Hepatocyte (in vitro differentiated cells): ENCODE results near the gene SPPL2C. TPM values are rescaled to one million over a fixed set of nuclear protein-coding genes. Genes with fewer than 3 reads are reported as not detected.

Experiments used
- DNase-seq: peaks from one replicate; pipeline ENCODE4 v3.0.0-alpha.2; 2016; ENCODE audit warnings: low spot score
- H2AFZ ChIP-seq: fragments of 200-600 bp; sonication (generic); 2 replicates; pipeline ENCODE4 v1.6.0; 2016; ENCODE audit warnings: antibody characterized with exemption, mild to moderate bottlenecking
- H3K27ac ChIP-seq: fragments of 200-600 bp; sonication (generic); 2 replicates; pipeline ENCODE4 v1.5.1; 2016; ENCODE audit warnings: mild to moderate bottlenecking
- H3K27me3 ChIP-seq: fragments of 200-600 bp; sonication (generic); 2 replicates; pipeline ENCODE4 v1.6.1; 2016
- H3K36me3 ChIP-seq: fragments of 200-600 bp; sonication (generic); replicated peaks from 2 replicates; pipeline ENCODE4 v1.5.1; 2016; ENCODE audit warnings: low read depth; ENCODE audit not compliant: insufficient read depth
- H3K4me1 ChIP-seq: fragments of 200-600 bp; sonication (generic); 2 replicates; pipeline ENCODE4 v1.5.1; 2016; ENCODE audit warnings: mild to moderate bottlenecking, moderate library complexity; ENCODE audit not compliant: insufficient read depth
- H3K4me2 ChIP-seq: fragments of 200-600 bp; sonication (generic); 2 replicates; pipeline ENCODE4 v1.6.0; 2016
- H3K4me3 ChIP-seq: fragments of 200-600 bp; sonication (generic); 2 replicates; pipeline ENCODE4 v1.5.1; 2016; ENCODE audit warnings: mild to moderate bottlenecking
- H3K79me2 ChIP-seq: fragments of 200-600 bp; sonication (generic); 2 replicates; pipeline ENCODE4 v1.6.0; 2017; ENCODE audit warnings: mild to moderate bottlenecking
- H3K9me2 ChIP-seq: fragments of 200-600 bp; sonication (generic); replicated peaks from 2 replicates; pipeline ENCODE4 v1.6.0; 2017; ENCODE audit warnings: mild to moderate bottlenecking; ENCODE audit not compliant: insufficient read depth
- H3K9me3 ChIP-seq: fragments of 200-600 bp; sonication (generic); 2 replicates; pipeline ENCODE4 v1.5.1; 2016; ENCODE audit warnings: low read depth, mild to moderate bottlenecking
- H4K20me1 ChIP-seq: fragments of 200-600 bp; sonication (generic); 2 replicates; pipeline ENCODE4 v1.6.0; 2016; ENCODE audit warnings: mild to moderate bottlenecking; ENCODE audit not compliant: insufficient read depth, poor library complexity, severe bottlenecking
- EZH2 ChIP-seq: fragments of 200-600 bp; sonication (generic); IDR thresholded peaks from 2 replicates; pipeline ENCODE4 v1.6.1; 2016; ENCODE audit warnings: antibody characterized with exemption, mild to moderate bottlenecking, borderline replicate concordance
- EZH2phosphoT487 ChIP-seq: fragments of 200-600 bp; sonication (generic); IDR thresholded peaks from one replicate; pipeline ENCODE4 v1.6.1; 2018; ENCODE audit warnings: antibody characterized with exemption, mild to moderate bottlenecking, low read depth, moderate library complexity; ENCODE audit not compliant: unreplicated experiment, severe bottlenecking
- WGBS: methylation state at CpG from one replicate; pipeline ENCODE4 v1.1.6; 2016; ENCODE audit warnings: low lambda C conversion rate; ENCODE audit errors: missing lambda C conversion rate; 5-methylcytosine and 5-hydroxymethylcytosine counted together
- polyA plus RNA-seq: library from polyadenylated mRNA; unstranded; fragments of >200 nt; fragmentation: Nextera tagmentation; extraction: Ambion mirVana; gene quantifications from 2 replicates; pipeline ENCODE4 v1.2.1, GENCODE V29; 2016
- total RNA-seq: library from RNA; depleted of rRNA; stranded (reverse); fragments of >200 nt; gene quantifications from 2 replicates; pipeline ENCODE4 v1.2.3, GENCODE V29; 2014
- TF ChIP-seq, protein P1 (sequence below): fragments of 200-600 bp; sonication (generic); IDR thresholded peaks from 2 replicates; pipeline ENCODE4 v1.5.1; 2016; ENCODE audit warnings: antibody characterized with exemption, mild to moderate bottlenecking; ENCODE audit not compliant: poor library complexity

SPPL2C gene
- total and polyA plus RNA-seq, 2 experiments from 2014 or later: not detected

DNA sequence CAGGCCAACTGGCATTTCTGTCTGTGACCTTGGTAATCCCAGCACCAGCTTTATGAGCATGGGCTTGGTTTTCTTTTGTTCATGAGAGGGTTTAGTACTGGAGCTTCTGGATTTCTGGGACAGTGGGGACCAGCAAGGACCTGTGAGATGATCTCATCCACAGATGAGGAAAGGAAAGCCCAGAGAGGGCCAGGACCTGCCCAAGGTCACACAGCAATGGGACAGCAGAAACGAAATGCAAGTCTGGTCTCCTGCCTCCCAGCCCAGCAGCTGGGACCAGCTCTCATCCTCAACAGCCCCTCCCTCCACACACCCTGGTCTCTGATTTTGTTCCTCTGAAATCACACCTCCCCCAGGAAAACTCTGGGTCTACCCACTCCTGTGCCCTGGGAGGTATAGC is 7.2 kb downstream of the SPPL2C start:
- H3K79me2 ChIP-seq: no peaks in the 10 kb centered on the region
- no peaks in the 10 kb centered on the region for H3K9me3 ChIP-seq
- no peaks in the 10 kb centered on the region for H4K20me1 ChIP-seq
- TF ChIP-seq, protein P1, sequence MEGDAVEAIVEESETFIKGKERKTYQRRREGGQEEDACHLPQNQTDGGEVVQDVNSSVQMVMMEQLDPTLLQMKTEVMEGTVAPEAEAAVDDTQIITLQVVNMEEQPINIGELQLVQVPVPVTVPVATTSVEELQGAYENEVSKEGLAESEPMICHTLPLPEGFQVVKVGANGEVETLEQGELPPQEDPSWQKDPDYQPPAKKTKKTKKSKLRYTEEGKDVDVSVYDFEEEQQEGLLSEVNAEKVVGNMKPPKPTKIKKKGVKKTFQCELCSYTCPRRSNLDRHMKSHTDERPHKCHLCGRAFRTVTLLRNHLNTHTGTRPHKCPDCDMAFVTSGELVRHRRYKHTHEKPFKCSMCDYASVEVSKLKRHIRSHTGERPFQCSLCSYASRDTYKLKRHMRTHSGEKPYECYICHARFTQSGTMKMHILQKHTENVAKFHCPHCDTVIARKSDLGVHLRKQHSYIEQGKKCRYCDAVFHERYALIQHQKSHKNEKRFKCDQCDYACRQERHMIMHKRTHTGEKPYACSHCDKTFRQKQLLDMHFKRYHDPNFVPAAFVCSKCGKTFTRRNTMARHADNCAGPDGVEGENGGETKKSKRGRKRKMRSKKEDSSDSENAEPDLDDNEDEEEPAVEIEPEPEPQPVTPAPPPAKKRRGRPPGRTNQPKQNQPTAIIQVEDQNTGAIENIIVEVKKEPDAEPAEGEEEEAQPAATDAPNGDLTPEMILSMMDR: no peak
- TF ChIP-seq EZH2 (no peak), EZH2phosphoT487 (no peak)
- peaks cover 6% of the 10 kb centered on the region for H3K27me3 ChIP-seq
- H2AFZ ChIP-seq: no peak overlapping the region
- no peaks in the 10 kb centered on the region for H3K4me1 ChIP-seq
- DNase-seq: no peak
- H3K4me3 ChIP-seq: no peak overlapping the region
- 95% methylated on average over 1 of the region's 1 CpG for WGBS
- H3K9me2 ChIP-seq: no peaks in the 10 kb centered on the region
- no peak overlapping the region for H3K4me2 ChIP-seq
- H3K27ac ChIP-seq: no peak overlapping the region
- H3K36me3 ChIP-seq: no peaks in the 10 kb centered on the region

DNA sequence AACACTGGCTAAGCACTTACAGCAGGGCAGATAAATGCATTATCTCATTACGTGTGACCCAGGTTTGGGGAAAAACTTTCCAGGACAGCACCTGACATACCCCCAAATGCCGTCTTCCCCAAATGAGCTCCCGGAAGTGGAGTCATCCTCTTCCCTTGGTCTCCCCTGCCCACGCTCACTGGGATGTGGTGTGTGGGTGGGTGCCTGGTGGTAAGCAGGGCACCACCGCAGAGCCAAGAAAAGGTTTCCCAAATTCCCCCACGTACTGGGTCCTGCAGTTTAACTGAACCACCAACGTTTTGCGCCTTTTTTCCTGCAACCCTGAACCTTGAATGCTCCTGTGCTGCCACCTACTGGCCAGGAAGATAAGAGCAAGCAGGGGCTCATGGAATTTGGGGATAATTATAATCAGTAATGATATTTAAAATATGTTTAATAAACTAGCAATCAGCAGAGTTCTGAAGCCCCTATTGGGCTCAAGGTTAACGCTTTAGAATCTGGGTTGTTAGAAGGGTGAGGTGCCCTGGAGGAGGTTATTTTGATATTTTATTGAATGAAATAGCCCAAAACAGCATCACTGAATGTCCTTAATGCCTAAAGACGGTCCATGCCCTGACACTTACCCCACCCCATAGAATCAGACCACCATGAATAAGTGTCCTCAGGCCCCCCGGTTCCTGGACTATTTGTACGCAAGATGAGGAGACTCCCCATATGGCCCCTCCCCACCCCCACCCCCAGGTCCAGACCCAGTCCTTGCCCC is 8.0 kb downstream of the SPPL2C start:
- Histone ChIP-seq H3K4me2 (no peak overlapping the region), H3K9me3 (no peaks in the 10 kb centered on the region), H3K4me3 (no peak overlapping the region), H3K36me3 (no peaks in the 10 kb centered on the region), H3K4me1 (no peaks in the 10 kb centered on the region), H3K27ac (no peak overlapping the region), H3K27me3 (peaks cover 6% of the 10 kb centered on the region), H3K9me2 (no peaks in the 10 kb centered on the region), H3K79me2 (no peaks in the 10 kb centered on the region), H2AFZ (no peak overlapping the region), H4K20me1 (no peaks in the 10 kb centered on the region)
- no peak for TF ChIP-seq EZH2phosphoT487
- TF ChIP-seq, protein P1: peak; percentile 97
- TF ChIP-seq EZH2: no peak
- 28% methylated on average over 12 of the region's 12 CpGs for WGBS
- peak; percentile 75 for DNase-seq

DNA sequence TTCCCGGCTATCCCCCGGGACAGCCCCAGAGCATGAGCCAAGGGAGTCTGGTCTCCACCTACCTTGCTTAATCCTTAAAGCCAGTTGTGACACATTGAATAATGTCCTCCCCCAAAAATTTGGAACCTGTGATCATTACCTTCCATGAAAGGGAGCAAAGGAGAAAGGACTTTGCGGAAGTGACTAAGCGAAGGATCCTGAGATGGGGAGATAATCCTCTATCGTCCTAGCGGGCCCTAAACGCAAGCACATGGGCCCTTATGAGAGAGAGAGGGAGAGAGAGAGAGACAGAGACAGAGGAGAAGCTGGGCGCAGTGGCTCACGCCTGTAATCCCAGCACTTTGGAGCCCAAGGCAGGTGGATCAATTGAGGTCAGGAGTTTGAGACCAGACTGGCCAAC is 9.5 kb downstream of the SPPL2C start:
- no peaks in the 10 kb centered on the region for H3K36me3 ChIP-seq
- TF ChIP-seq, protein P1: no peak
- TF ChIP-seq EZH2phosphoT487 (no peak), EZH2 (no peak)
- H2AFZ ChIP-seq: no peak overlapping the region
- peaks cover 6% of the 10 kb centered on the region for H3K27me3 ChIP-seq
- no peaks in the 10 kb centered on the region for H3K9me3 ChIP-seq
- no peaks in the 10 kb centered on the region for H3K9me2 ChIP-seq
- no peak overlapping the region for H3K27ac ChIP-seq
- DNase-seq: no peak
- no peaks in the 10 kb centered on the region for H4K20me1 ChIP-seq
- 84% methylated on average over 9 of the region's 9 CpGs for WGBS
- H3K79me2 ChIP-seq: no peaks in the 10 kb centered on the region
- H3K4me3 ChIP-seq: no peak overlapping the region
- no peaks in the 10 kb centered on the region for H3K4me1 ChIP-seq
- no peak overlapping the region for H3K4me2 ChIP-seq
